GM23338 (cell line): Measurements from ENCODE around the gene WFDC10A. TPM values are rescaled to one million over a fixed set of nuclear protein-coding genes. Genes with fewer than 3 reads are reported as not detected.
A peak's percentile ranks its signal among the peaks of the same experiment; 100 is the strongest.

Source experiments
- ATAC-seq: fragments of 200-7000 bp; cut with Tn5 transposase; 3 replicates; pipeline ENCODE4 v1.9.1; 2020
- DNase-seq: peaks from one replicate; pipeline ENCODE4 v3.0.0-alpha.2; 2015; ENCODE audit warnings: low spot score
- H2AFZ ChIP-seq: fragments of 200-600 bp; sonication (generic); 2 replicates; pipeline ENCODE4 v1.8.0; 2016; ENCODE audit warnings: antibody characterized with exemption, mild to moderate bottlenecking, moderate library complexity
- H3F3A ChIP-seq: fragments of 200-600 bp; sonication (generic); replicated peaks from 2 replicates; pipeline ENCODE4 v1.8.0; 2017; ENCODE audit warnings: antibody characterized with exemption, mixed run types, low read depth
- H3K27ac ChIP-seq: fragments of 200-600 bp; sonication (generic); 2 replicates; pipeline ENCODE4 v1.6.1; 2016; ENCODE audit warnings: low read depth
- H3K27me3 ChIP-seq: fragments of 200-600 bp; sonication (generic); 2 replicates; pipeline ENCODE4 v1.8.0; 2016; ENCODE audit warnings: mild to moderate bottlenecking, mixed run types, moderate library complexity; ENCODE audit not compliant: insufficient read depth
- H3K36me3 ChIP-seq: fragments of 200-600 bp; sonication (generic); 2 replicates; pipeline ENCODE4 v1.8.0; 2016; ENCODE audit warnings: mild to moderate bottlenecking; ENCODE audit not compliant: insufficient read depth
- H3K4me1 ChIP-seq: fragments of 200-600 bp; sonication (generic); 2 replicates; pipeline ENCODE4 v1.8.0; 2016; ENCODE audit warnings: mild to moderate bottlenecking, moderate library complexity; ENCODE audit not compliant: insufficient read depth
- H3K4me2 ChIP-seq: fragments of 200-600 bp; sonication (generic); 2 replicates; pipeline ENCODE4 v1.7.1; 2017; ENCODE audit warnings: mixed run types
- H3K4me3 ChIP-seq: fragments of 200-600 bp; sonication (generic); 2 replicates; pipeline ENCODE4 v1.6.1; 2016; ENCODE audit warnings: mixed run types
- H3K79me2 ChIP-seq: fragments of 200-600 bp; sonication (generic); replicated peaks from 2 replicates; pipeline ENCODE4 v1.8.0; 2017; ENCODE audit warnings: mild to moderate bottlenecking; ENCODE audit not compliant: insufficient read depth
- H3K9me2 ChIP-seq: fragments of 200-600 bp; sonication (generic); 2 replicates; pipeline ENCODE4 v1.8.0; 2017; ENCODE audit not compliant: insufficient read depth
- H4K20me1 ChIP-seq: fragments of 200-600 bp; sonication (generic); replicated peaks from 2 replicates; pipeline ENCODE4 v1.8.0; 2017; ENCODE audit warnings: mild to moderate bottlenecking; ENCODE audit not compliant: insufficient read depth
- H3K27ac Mint-ChIP-seq: 2 replicates; pipeline ENCODE4 v1.8.0; 2020; ENCODE audit warnings: inconsistent platforms, mild to moderate bottlenecking, moderate library complexity, mixed read lengths
- H3K27me3 Mint-ChIP-seq: 3 replicates; pipeline ENCODE4 v1.8.0; 2022; ENCODE audit warnings: low read depth, mild to moderate bottlenecking, moderate library complexity, mixed read lengths, inconsistent platforms; ENCODE audit not compliant: insufficient read depth, poor library complexity
- H3K36me3 Mint-ChIP-seq: 3 replicates; pipeline ENCODE4 v1.8.0; 2021; ENCODE audit warnings: low read depth, mild to moderate bottlenecking, inconsistent platforms, moderate library complexity, mixed read lengths
- H3K4me1 Mint-ChIP-seq: 3 replicates; pipeline ENCODE4 v1.8.0; 2020; ENCODE audit warnings: mild to moderate bottlenecking, inconsistent platforms, mixed read lengths
- H3K4me3 Mint-ChIP-seq: 3 replicates; pipeline ENCODE4 v1.8.0; 2021; ENCODE audit warnings: moderate library complexity, mild to moderate bottlenecking, inconsistent platforms, mixed read lengths
- H3K9me3 Mint-ChIP-seq: 3 replicates; pipeline ENCODE4 v1.8.0; 2020; ENCODE audit warnings: moderate library complexity, mild to moderate bottlenecking, inconsistent platforms, mixed read lengths
- CREB1 ChIP-seq: fragments of 250-450 bp; sonication (Bioruptor Pico); IDR thresholded peaks from 2 replicates; pipeline ENCODE4 v1.5.0; 2020; ENCODE audit warnings: low read depth, mild to moderate bottlenecking, moderate library complexity
- EZH2 ChIP-seq: fragments of 200-600 bp; sonication (generic); IDR thresholded peaks from one replicate; pipeline ENCODE4 v1.8.0; 2017; ENCODE audit warnings: antibody characterized with exemption, mild to moderate bottlenecking, low read depth; ENCODE audit not compliant: unreplicated experiment
- EZH2phosphoT487 ChIP-seq: fragments of 200-600 bp; sonication (generic); IDR thresholded peaks from one replicate; pipeline ENCODE4 v1.8.1; 2018; ENCODE audit warnings: antibody characterized with exemption; ENCODE audit not compliant: unreplicated experiment
- NANOG ChIP-seq: IDR thresholded peaks from 2 replicates; pipeline ENCODE4 v1.6.1; 2016; ENCODE audit warnings: antibody characterized with exemption, borderline replicate concordance
- POLR2AphosphoS5 ChIP-seq: IDR thresholded peaks from 2 replicates; pipeline ENCODE4 v1.6.1; 2016; ENCODE audit warnings: antibody characterized with exemption, low read depth
- STAT1 ChIP-seq: IDR thresholded peaks from one replicate; pipeline ENCODE4 v1.6.1; 2016; ENCODE audit warnings: antibody characterized with exemption; ENCODE audit not compliant: unreplicated experiment
- ZNF114 ChIP-seq: fragments of 250-450 bp; sonication (Bioruptor Pico); IDR thresholded peaks from 2 replicates; pipeline ENCODE4 v1.5.0; 2020; ENCODE audit warnings: mild to moderate bottlenecking, moderate library complexity
- ZNF331 ChIP-seq: fragments of 250-450 bp; sonication (Bioruptor Pico); IDR thresholded peaks from 2 replicates; pipeline ENCODE4 v1.5.0; 2020; ENCODE audit warnings: low read depth, mild to moderate bottlenecking, moderate library complexity
- ZNF462 ChIP-seq: fragments of 250-450 bp; sonication (Bioruptor Pico); IDR thresholded peaks from 2 replicates; pipeline ENCODE4 v1.5.0; 2020; ENCODE audit warnings: mild to moderate bottlenecking, moderate library complexity
- polyA plus RNA-seq: library from polyadenylated mRNA; unstranded; fragments of >200 nt; fragmentation: Nextera tagmentation; extraction: Ambion mirVana; gene quantifications from 2 replicates; pipeline ENCODE4 v1.2.1, GENCODE V29; 2016
- total RNA-seq: library from RNA; depleted of rRNA; stranded (reverse); fragments of >200 nt; shearing (Covaris generic); gene quantifications from 2 replicates; pipeline ENCODE4 v1.2.3, GENCODE V29; 2014
- TF ChIP-seq, protein P1 (sequence below): IDR thresholded peaks from one replicate; pipeline ENCODE4 v1.6.1; 2018; ENCODE audit warnings: antibody characterized with exemption; ENCODE audit not compliant: unreplicated experiment
- TF ChIP-seq, protein P2 (sequence below): IDR thresholded peaks from 2 replicates; pipeline ENCODE4 v1.6.1; 2016; ENCODE audit warnings: antibody characterized with exemption
- TF ChIP-seq, protein P3 (sequence below), 2 experiments: fragments of 200-600 bp in 1 of 2; sonication (generic) in 1 of 2; conservative IDR thresholded peaks; 2 replicates each; pipeline versions ENCODE4 v1.5.1 to v1.6.1; 2016 to 2017; ENCODE audit warnings: antibody characterized with exemption in 2 of 2, low read depth in 2 of 2, mild to moderate bottlenecking in 2 of 2, moderate library complexity in 1 of 2

The WFDC10A gene
- total and polyA plus RNA-seq, 2 experiments from 2014 or later = not detected

- H2AFZ ChIP-seq = no peak overlapping the region
- Mint-ChIP-seq H3K4me1 (no peaks in the 10 kb centered on the region), H3K27ac (no peak overlapping the region; the same call in 1 of the 2 replicates), H3K4me3 (no peak overlapping the region), H3K36me3 (peaks cover 7% of the 10 kb centered on the region; the same call in 2 of the 3 replicates), H3K27me3 (no peaks in the 10 kb centered on the region), H3K9me3 (peaks cover 7% of the 10 kb centered on the region)
- no peaks in the 10 kb centered on the region for H4K20me1 ChIP-seq
- H3K79me2 ChIP-seq = no peaks in the 10 kb centered on the region
- ATAC-seq = no peak
- no peaks in the 10 kb centered on the region for H3F3A ChIP-seq
- H3K27ac ChIP-seq = no peak overlapping the region
- peaks cover 6% of the 10 kb centered on the region for H3K4me1 ChIP-seq
- H3K4me3 ChIP-seq = no peak overlapping the region
- no peak overlapping the region for H3K4me2 ChIP-seq
- no peaks in the 10 kb centered on the region for H3K36me3 ChIP-seq
- no peaks in the 10 kb centered on the region for H3K9me2 ChIP-seq
- peak; percentile 26 for DNase-seq
- H3K27me3 ChIP-seq = no peaks in the 10 kb centered on the region
- no peak for TF ChIP-seq EZH2phosphoT487
- no peak for TF ChIP-seq ZNF462 (CRISPR knock-in tag)
- no peak for TF ChIP-seq CREB1
- TF ChIP-seq ZNF331 (CRISPR knock-in tag) = no peak
- TF ChIP-seq, protein P1, sequence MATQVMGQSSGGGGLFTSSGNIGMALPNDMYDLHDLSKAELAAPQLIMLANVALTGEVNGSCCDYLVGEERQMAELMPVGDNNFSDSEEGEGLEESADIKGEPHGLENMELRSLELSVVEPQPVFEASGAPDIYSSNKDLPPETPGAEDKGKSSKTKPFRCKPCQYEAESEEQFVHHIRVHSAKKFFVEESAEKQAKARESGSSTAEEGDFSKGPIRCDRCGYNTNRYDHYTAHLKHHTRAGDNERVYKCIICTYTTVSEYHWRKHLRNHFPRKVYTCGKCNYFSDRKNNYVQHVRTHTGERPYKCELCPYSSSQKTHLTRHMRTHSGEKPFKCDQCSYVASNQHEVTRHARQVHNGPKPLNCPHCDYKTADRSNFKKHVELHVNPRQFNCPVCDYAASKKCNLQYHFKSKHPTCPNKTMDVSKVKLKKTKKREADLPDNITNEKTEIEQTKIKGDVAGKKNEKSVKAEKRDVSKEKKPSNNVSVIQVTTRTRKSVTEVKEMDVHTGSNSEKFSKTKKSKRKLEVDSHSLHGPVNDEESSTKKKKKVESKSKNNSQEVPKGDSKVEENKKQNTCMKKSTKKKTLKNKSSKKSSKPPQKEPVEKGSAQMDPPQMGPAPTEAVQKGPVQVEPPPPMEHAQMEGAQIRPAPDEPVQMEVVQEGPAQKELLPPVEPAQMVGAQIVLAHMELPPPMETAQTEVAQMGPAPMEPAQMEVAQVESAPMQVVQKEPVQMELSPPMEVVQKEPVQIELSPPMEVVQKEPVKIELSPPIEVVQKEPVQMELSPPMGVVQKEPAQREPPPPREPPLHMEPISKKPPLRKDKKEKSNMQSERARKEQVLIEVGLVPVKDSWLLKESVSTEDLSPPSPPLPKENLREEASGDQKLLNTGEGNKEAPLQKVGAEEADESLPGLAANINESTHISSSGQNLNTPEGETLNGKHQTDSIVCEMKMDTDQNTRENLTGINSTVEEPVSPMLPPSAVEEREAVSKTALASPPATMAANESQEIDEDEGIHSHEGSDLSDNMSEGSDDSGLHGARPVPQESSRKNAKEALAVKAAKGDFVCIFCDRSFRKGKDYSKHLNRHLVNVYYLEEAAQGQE = no peak
- no peak for TF ChIP-seq STAT1
- TF ChIP-seq POLR2AphosphoS5 = no peak
- TF ChIP-seq EZH2 = no peak
- TF ChIP-seq ZNF114 (CRISPR knock-in tag) = no peak
- no peak for TF ChIP-seq NANOG
- TF ChIP-seq, protein P2, sequence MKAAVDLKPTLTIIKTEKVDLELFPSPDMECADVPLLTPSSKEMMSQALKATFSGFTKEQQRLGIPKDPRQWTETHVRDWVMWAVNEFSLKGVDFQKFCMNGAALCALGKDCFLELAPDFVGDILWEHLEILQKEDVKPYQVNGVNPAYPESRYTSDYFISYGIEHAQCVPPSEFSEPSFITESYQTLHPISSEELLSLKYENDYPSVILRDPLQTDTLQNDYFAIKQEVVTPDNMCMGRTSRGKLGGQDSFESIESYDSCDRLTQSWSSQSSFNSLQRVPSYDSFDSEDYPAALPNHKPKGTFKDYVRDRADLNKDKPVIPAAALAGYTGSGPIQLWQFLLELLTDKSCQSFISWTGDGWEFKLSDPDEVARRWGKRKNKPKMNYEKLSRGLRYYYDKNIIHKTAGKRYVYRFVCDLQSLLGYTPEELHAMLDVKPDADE = no peak
- TF ChIP-seq, protein P3, sequence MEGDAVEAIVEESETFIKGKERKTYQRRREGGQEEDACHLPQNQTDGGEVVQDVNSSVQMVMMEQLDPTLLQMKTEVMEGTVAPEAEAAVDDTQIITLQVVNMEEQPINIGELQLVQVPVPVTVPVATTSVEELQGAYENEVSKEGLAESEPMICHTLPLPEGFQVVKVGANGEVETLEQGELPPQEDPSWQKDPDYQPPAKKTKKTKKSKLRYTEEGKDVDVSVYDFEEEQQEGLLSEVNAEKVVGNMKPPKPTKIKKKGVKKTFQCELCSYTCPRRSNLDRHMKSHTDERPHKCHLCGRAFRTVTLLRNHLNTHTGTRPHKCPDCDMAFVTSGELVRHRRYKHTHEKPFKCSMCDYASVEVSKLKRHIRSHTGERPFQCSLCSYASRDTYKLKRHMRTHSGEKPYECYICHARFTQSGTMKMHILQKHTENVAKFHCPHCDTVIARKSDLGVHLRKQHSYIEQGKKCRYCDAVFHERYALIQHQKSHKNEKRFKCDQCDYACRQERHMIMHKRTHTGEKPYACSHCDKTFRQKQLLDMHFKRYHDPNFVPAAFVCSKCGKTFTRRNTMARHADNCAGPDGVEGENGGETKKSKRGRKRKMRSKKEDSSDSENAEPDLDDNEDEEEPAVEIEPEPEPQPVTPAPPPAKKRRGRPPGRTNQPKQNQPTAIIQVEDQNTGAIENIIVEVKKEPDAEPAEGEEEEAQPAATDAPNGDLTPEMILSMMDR (conservative IDR thresholded peaks at IDR 0.05; ENCODE audit: low read depth in 2 of 2) = no peak
Measured at GRCh38 chr20:45588800-45589199, 40.7 kb upstream of the WFDC10A start.
